Trophoblast cell (in vitro differentiated cells and primary cell): Measurements from ENCODE around the gene GRAMD2A.

ENCODE experiments used
- DNase-seq, 2 donors: peaks; one replicate each; pipeline ENCODE4 v3.0.0-alpha.2; 2016
- H2AFZ ChIP-seq: 2 replicates; pipeline ENCODE4 v1.6.1; 2013; ENCODE audit warnings: low read length, moderate library complexity, mild to moderate bottlenecking; ENCODE audit not compliant: insufficient read depth, poor library complexity
- H2AK5ac ChIP-seq: 2 replicates; pipeline ENCODE4 v1.6.1; 2013; ENCODE audit warnings: mild to moderate bottlenecking, low read length
- H2BK120ac ChIP-seq: 2 replicates; pipeline ENCODE4 v1.6.1; 2013; ENCODE audit warnings: low read length, mild to moderate bottlenecking, moderate library complexity; ENCODE audit not compliant: insufficient read depth, poor library complexity
- H2BK12ac ChIP-seq: 2 replicates; pipeline ENCODE4 v1.6.1; 2013; ENCODE audit warnings: mild to moderate bottlenecking, low read length, moderate library complexity
- H2BK5ac ChIP-seq: 2 replicates; pipeline ENCODE4 v1.6.1; 2013; ENCODE audit warnings: low read length, low read depth, moderate library complexity, mild to moderate bottlenecking; ENCODE audit not compliant: poor library complexity
- H3K14ac ChIP-seq: 2 replicates; pipeline ENCODE4 v1.6.1; 2013; ENCODE audit warnings: mild to moderate bottlenecking, low read length
- H3K18ac ChIP-seq: 2 replicates; pipeline ENCODE4 v1.6.1; 2013; ENCODE audit warnings: mild to moderate bottlenecking, low read length
- H3K23ac ChIP-seq: 2 replicates; pipeline ENCODE4 v1.6.1; 2013; ENCODE audit warnings: low read length
- H3K27ac ChIP-seq: 2 replicates; pipeline ENCODE4 v1.5.1; 2013; ENCODE audit warnings: low read depth, mild to moderate bottlenecking, inconsistent platforms, low read length, moderate library complexity
- H3K27me3 ChIP-seq: 2 replicates; pipeline ENCODE4 v1.6.1; 2013; ENCODE audit warnings: inconsistent platforms, mild to moderate bottlenecking, low read length, moderate library complexity; ENCODE audit not compliant: insufficient read depth
- H3K36me3 ChIP-seq, 2 experiments: 1 replicate in 1 of 2; 2 replicates in 1 of 2; pipeline ENCODE4 v1.6.1; 2013; ENCODE audit warnings: low read length in 2 of 2, mild to moderate bottlenecking in 2 of 2, moderate library complexity in 1 of 2; ENCODE audit not compliant: insufficient read depth in 2 of 2, control insufficient read depth in 1 of 2
- H3K4ac ChIP-seq: 2 replicates; pipeline ENCODE4 v1.6.1; 2013; ENCODE audit warnings: low read depth, mild to moderate bottlenecking, low read length, moderate library complexity
- H3K4me1 ChIP-seq, 2 experiments: 1 replicate in 1 of 2; 2 replicates in 1 of 2; pipeline ENCODE4 v1.6.1; 2013; ENCODE audit warnings: low read length in 2 of 2, mild to moderate bottlenecking in 2 of 2, moderate library complexity in 1 of 2; ENCODE audit not compliant: insufficient read depth in 2 of 2, control insufficient read depth in 1 of 2
- H3K4me2 ChIP-seq: 2 replicates; pipeline ENCODE4 v1.6.1; 2013; ENCODE audit warnings: inconsistent platforms, mild to moderate bottlenecking, low read length, moderate library complexity
- H3K4me3 ChIP-seq: 2 replicates; pipeline ENCODE4 v1.5.1; 2013; ENCODE audit warnings: mild to moderate bottlenecking, low read depth, low read length, inconsistent platforms
- H3K79me1 ChIP-seq: one replicate; pipeline ENCODE4 v1.6.1; 2013; ENCODE audit warnings: low read length
- H3K79me2 ChIP-seq: 2 replicates; pipeline ENCODE4 v1.6.1; 2013; ENCODE audit warnings: low read length, mild to moderate bottlenecking; ENCODE audit not compliant: control insufficient read depth, insufficient read depth, poor library complexity
- H3K9ac ChIP-seq: 2 replicates; pipeline ENCODE4 v1.6.1; 2013; ENCODE audit warnings: mild to moderate bottlenecking, low read length
- H3K9me3 ChIP-seq: 2 replicates; pipeline ENCODE4 v1.6.1; 2013; ENCODE audit warnings: low read depth, mild to moderate bottlenecking, control low read depth, inconsistent platforms, low read length; ENCODE audit not compliant: insufficient read depth
- H4K12ac ChIP-seq: 2 replicates; pipeline ENCODE4 v1.6.1; 2013; ENCODE audit warnings: low read depth, mild to moderate bottlenecking, low read length, moderate library complexity
- H4K8ac ChIP-seq: 2 replicates; pipeline ENCODE4 v1.6.1; 2013; ENCODE audit warnings: low read depth, mild to moderate bottlenecking, low read length, moderate library complexity
- H4K91ac ChIP-seq: one replicate; pipeline ENCODE4 v1.6.1; 2013; ENCODE audit warnings: low read depth, mild to moderate bottlenecking, low read length, moderate library complexity
- WGBS: extraction: QIAGEN DNeasy Blood & Tissue Kit; methylation state at CpG from one replicate; pipeline ENCODE4 v1.1.7; 2013; ENCODE audit warnings: missing lambda C conversion rate; ENCODE audit not compliant: insufficient read length, insufficient coverage; ENCODE audit errors: extremely low coverage; 5-methylcytosine and 5-hydroxymethylcytosine counted together

GRAMD2A gene

GRCh38 chr15:72136170-72137051 is 61.2 kb downstream of the GRAMD2A start:
- H3K9ac ChIP-seq, result no peak overlapping the region
- H3K14ac ChIP-seq, result no peak overlapping the region
- no peaks in the 10 kb centered on the region for H3K9me3 ChIP-seq
- H3K23ac ChIP-seq, result no peak overlapping the region
- H4K8ac ChIP-seq, result no peak overlapping the region
- H2BK120ac ChIP-seq, result no peak overlapping the region
- WGBS, result no CpG with 5 or more reads among the region's 4 CpGs
- H2BK5ac ChIP-seq, result no peak overlapping the region
- H3K79me1 ChIP-seq, result no peaks in the 10 kb centered on the region
- no peaks in the 10 kb centered on the region for H3K4me1 ChIP-seq
- no peak overlapping the region for H3K4me3 ChIP-seq
- no peaks in the 10 kb centered on the region for H3K36me3 ChIP-seq
- no peak overlapping the region for H4K91ac ChIP-seq
- H2AFZ ChIP-seq, result no peak overlapping the region
- no peak for DNase-seq
- no peak overlapping the region for H2AK5ac ChIP-seq
- H3K27ac ChIP-seq, result no peak overlapping the region
- no peak overlapping the region for H3K4me2 ChIP-seq
- no peaks in the 10 kb centered on the region for H3K79me2 ChIP-seq
- no peaks in the 10 kb centered on the region for H3K27me3 ChIP-seq
- no peak overlapping the region for H2BK12ac ChIP-seq
- no peak overlapping the region for H3K18ac ChIP-seq
- H3K4ac ChIP-seq, result no peak overlapping the region
- no peak overlapping the region for H4K12ac ChIP-seq

GRCh38 chr15:72135719-72136118 is 61.9 kb downstream of the GRAMD2A start:
- no peaks in the 10 kb centered on the region for H3K4me1 ChIP-seq
- H2BK5ac ChIP-seq, result no peak overlapping the region
- H3K23ac ChIP-seq, result no peak overlapping the region
- H3K27me3 ChIP-seq, result no peaks in the 10 kb centered on the region
- H2BK12ac ChIP-seq, result no peak overlapping the region
- H3K36me3 ChIP-seq, result no peaks in the 10 kb centered on the region
- H3K27ac ChIP-seq, result no peak overlapping the region
- H3K79me1 ChIP-seq, result no peaks in the 10 kb centered on the region
- no peak overlapping the region for H4K8ac ChIP-seq
- no peak overlapping the region for H3K4me3 ChIP-seq
- H2BK120ac ChIP-seq, result no peak overlapping the region
- no CpG with 5 or more reads among the region's 2 CpGs for WGBS
- no peak overlapping the region for H3K9ac ChIP-seq
- no peak overlapping the region for H4K12ac ChIP-seq
- H3K18ac ChIP-seq, result no peak overlapping the region
- no peak overlapping the region for H2AK5ac ChIP-seq
- no peak overlapping the region for H4K91ac ChIP-seq
- no peak for DNase-seq
- no peaks in the 10 kb centered on the region for H3K79me2 ChIP-seq
- no peak overlapping the region for H2AFZ ChIP-seq
- H3K9me3 ChIP-seq, result no peaks in the 10 kb centered on the region
- H3K14ac ChIP-seq, result no peak overlapping the region
- H3K4me2 ChIP-seq, result no peak overlapping the region
- H3K4ac ChIP-seq, result no peak overlapping the region

- no peaks in the 10 kb centered on the region for H3K4me1 ChIP-seq
- no peaks in the 10 kb centered on the region for H3K9me3 ChIP-seq
- H3K27ac ChIP-seq, result no peak overlapping the region
- no peak overlapping the region for H4K12ac ChIP-seq
- no peak overlapping the region for H3K4me2 ChIP-seq
- H2BK12ac ChIP-seq, result no peak overlapping the region
- H3K23ac ChIP-seq, result no peak overlapping the region
- no peak overlapping the region for H3K4ac ChIP-seq
- no peak overlapping the region for H4K8ac ChIP-seq
- no peaks in the 10 kb centered on the region for H3K79me1 ChIP-seq
- no peak overlapping the region for H2BK5ac ChIP-seq
- no peak overlapping the region for H3K4me3 ChIP-seq
- no peak overlapping the region for H2AFZ ChIP-seq
- no peak overlapping the region for H2BK120ac ChIP-seq
- no peaks in the 10 kb centered on the region for H3K79me2 ChIP-seq
- H4K91ac ChIP-seq, result no peak overlapping the region
- H3K14ac ChIP-seq, result no peak overlapping the region
- H3K9ac ChIP-seq, result no peak overlapping the region
- no CpG with 5 or more reads among the region's 1 CpG for WGBS
- H3K36me3 ChIP-seq, result no peaks in the 10 kb centered on the region
- H3K18ac ChIP-seq, result no peak overlapping the region
- DNase-seq, result no peak
- no peaks in the 10 kb centered on the region for H3K27me3 ChIP-seq
- no peak overlapping the region for H2AK5ac ChIP-seq
These were observed 64.4 kb downstream of the GRAMD2A start for GRCh38 chr15:72133211-72133610.

GRCh38 chr15:72131922-72132321 is 65.7 kb downstream of the GRAMD2A start:
- H2AK5ac ChIP-seq, result no peak overlapping the region
- no peak overlapping the region for H3K27ac ChIP-seq
- no peaks in the 10 kb centered on the region for H3K9me3 ChIP-seq
- H3K79me1 ChIP-seq, result no peaks in the 10 kb centered on the region
- no peak overlapping the region for H3K4me2 ChIP-seq
- no CpG with 5 or more reads among the region's 3 CpGs for WGBS
- H3K79me2 ChIP-seq, result no peaks in the 10 kb centered on the region
- no peak overlapping the region for H3K18ac ChIP-seq
- no peak overlapping the region for H3K4ac ChIP-seq
- H4K91ac ChIP-seq, result no peak overlapping the region
- H2BK12ac ChIP-seq, result no peak overlapping the region
- H2BK120ac ChIP-seq, result no peak overlapping the region
- H2BK5ac ChIP-seq, result no peak overlapping the region
- no peak overlapping the region for H3K9ac ChIP-seq
- no peaks in the 10 kb centered on the region for H3K27me3 ChIP-seq
- H4K12ac ChIP-seq, result no peak overlapping the region
- no peak overlapping the region for H4K8ac ChIP-seq
- H3K14ac ChIP-seq, result no peak overlapping the region
- no peaks in the 10 kb centered on the region for H3K36me3 ChIP-seq
- no peak overlapping the region for H3K4me3 ChIP-seq
- DNase-seq, result no peak
- no peaks in the 10 kb centered on the region for H3K4me1 ChIP-seq
- no peak overlapping the region for H2AFZ ChIP-seq
- no peak overlapping the region for H3K23ac ChIP-seq
